Measurements from ENCODE around the gene NOL4L.

NOL4L gene

DNA sequence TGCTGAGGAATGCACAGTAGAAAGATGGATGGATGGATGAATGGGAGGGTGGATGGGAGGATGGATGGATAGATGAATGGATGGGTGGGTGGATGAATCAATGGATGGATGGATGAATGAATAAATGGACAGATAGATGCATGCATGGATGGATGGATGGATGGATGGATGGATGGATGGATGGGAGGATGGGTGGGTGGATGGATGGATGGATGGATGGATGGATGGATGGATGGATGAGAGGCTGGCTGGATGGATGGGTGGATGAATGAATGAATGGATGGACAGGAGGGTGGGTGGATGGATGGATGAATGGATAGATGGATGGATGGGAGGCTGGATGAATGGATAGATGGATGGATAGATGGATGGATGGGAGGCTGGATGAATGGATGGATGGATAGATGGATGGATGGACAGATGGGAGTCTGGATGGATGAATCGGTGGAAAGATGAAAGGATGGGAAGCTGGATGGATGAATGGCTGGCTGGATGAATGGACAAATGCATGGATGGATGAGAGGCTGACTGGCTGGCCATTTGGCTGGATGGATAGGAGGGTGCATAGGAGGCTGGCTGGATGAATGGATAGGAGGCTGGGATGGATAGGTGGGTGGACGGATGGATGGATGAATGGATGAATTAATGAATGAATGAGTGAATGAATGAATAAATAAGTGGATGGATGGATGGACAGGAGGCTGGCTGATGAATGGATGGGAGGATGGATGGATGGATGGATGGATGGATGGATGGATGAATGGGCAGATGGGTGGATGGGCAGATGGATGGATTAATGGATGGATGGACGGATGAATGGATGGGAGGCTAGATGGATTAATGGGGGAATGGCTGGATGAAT is 28.3 kb upstream of the NOL4L start:
- DNase-seq = no peak

DNA sequence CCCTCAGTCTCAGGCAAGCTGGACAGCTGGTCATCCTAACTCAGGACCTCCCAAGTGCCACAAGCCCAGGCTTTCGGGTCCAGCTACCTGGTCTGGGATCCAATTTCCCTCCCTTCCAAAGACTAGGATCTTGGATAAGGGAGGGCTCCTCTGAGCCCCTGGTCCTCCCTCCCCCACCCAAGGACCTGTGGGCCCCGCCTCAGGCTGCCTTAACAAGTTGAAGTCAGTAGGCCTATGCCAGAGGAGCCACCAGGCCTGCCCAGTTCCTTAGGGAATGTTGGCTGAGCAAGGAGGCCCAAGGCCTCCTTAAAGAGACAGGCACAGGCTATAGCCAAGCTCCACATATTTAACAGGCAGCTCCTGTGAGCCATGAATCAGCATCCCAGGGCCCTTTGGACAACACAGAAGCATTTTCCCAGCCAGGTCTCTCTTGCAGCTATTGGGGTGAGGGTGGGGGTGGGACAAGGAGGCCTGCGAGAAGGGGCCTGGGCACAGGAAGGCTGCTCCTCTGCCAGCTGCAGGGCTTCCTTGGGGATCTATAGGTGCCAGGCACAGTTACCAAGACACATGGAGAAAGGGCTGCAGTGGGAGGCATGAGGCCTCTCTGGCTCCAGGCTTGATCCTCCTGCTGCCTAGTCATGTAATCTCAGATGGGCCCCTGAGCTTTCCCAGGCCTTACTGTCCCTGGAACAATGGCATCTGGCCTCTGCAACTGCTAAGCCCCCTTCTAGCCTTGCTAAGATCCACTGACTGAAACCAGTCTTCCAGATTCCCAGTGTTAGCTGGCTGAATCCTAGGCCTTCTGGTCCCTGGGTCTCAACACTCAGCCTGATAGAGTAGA is 27.4 kb upstream of the NOL4L start:
- no peak for DNase-seq

DNA sequence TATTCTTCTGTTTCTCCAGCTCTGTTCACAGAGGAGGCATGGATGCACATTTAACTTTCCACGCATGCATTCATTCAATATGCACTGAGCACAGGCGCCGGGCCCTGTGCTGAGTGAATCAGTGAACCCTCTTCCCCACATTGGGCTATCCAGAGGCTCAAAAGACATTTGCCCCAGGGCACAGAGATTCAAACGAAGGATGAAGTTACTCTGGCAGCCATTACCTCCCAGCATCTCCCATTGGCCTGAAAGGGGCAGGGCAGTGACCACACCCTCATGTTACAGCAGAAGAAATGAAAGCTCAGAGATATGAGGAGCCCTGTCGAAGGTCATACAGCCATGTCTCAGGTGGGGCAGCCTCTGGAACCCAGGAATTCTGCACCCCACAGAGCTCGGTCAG is 26.7 kb upstream of the NOL4L start:
- no peak for DNase-seq

DNA sequence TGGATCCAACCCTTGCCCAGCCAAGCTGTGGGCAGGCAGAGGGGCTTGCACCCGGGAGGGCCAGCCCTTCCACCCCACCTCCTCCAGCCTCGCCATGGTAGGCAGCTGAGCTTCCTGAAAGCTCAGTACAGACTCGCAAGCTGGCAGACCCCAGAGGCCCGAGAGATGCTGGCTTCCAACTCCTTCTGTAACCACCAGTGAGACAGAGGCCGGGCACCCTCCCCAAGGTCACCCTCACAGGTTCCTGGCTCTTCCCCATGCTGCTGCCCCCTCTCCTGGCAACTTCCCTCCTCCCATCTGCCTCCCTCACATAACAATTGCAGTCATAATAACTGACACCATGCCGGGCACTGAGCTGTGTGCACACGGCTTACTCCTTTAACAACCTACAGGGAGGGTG is 26.2 kb upstream of the NOL4L start:
- no peak for DNase-seq

DNA sequence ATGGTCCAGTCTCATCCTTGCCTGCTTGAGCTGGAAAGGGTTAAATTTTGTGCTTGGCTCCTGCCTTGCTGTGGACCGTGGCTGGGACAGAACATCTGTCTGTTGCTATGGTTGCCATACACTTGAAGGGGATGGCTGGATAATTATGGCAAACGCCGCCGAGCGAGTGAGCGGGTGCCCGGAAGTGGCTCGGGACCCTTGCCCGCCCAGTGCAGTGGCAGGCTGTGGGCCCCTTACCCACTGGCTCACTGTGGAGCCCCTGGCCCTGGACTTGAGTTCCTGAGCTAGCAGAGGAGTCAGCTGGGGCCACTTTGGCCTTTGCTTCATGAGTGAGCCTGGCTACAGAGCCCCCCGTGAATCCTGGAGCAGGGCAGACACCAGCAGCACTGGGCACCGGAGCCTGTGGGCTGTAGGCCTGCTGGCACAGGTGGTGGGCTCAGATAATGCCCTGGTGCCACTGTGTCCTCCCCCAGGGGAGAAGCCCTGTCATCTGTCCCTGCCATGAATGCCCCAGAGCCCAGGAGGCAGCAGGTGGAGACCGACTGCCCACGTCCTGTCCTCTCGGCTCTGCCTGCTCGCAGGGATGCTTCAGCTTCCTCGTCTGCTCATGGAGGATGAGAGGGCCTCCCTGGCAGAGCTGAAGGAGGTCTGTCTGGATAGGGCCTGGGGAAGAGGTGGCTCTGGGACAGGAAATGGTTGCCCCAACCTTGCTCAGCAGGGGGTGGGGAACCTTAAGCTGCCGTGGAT is 25.5 kb upstream of the NOL4L start:
- no peak for DNase-seq

DNA sequence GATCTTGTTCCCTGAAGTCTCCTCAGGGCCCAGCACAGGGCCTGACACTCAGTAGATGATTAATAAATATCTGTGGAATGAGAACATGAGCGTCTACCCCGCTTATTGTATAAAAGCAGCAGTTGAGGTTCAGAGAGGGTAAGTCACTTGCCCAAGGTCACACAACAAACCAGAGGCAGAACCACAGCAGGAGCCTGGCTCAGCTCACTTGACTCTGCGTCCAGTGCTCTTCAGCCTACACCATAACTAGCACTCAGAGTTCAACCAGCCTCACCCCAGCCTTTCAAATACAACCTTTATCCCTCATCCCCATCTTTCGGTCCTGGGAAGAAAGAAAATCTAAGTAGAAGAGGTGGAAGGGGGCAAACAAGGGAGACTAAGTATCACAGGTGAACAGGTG is 24.9 kb upstream of the NOL4L start:
- DNase-seq = no peak

DNA sequence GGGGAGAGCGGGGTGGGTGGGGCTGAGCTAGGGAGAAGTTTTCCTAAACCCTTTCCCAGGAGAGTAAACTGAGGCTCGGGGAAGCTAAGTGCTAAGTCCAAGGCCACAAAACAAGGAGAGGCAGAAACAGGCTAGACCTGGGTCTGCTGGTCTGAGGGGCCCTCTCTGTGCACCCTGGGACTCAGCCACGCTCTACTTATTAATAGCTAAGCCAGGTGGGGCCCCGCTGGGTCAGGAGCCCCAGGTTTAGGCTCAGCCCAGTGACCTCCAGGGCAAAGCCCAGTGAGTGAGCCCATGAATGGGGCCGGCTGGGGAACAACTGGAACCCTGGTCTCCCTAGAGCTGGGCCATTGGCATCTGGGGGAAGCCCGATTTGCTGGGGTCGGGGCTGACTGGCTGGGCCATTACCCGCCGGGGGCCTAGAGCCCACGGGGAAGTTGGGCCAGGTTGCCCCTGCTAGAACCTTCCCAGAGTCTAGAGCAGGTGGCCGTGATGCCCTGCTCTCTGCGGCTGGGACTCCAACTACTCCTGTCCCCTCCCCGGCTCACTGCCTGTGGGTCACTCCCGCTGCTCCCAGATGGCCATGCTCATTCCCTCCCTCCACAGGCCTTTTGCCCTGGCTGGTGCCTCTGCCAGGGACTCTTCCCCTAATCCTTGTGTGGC is 24.1 kb upstream of the NOL4L start:
- DNase-seq = no peak

DNA sequence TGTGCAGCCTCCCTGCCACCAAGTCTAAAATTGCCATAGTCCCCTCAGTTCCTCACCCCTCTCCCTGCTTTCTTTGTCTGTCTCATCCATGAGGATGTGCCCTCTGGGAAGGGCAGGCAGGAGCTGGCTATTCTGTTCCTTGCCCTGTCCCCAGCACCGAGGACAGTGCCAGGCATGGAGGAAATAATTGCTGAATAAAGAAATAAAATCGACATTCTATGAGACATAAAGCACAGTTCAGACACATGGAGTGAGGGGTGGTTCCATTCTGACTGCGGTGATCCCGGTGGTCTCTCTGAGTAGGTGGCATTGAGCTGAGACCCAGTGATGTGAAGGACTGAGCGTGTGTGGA is 23.5 kb upstream of the NOL4L start:
- no peak for DNase-seq

DNA sequence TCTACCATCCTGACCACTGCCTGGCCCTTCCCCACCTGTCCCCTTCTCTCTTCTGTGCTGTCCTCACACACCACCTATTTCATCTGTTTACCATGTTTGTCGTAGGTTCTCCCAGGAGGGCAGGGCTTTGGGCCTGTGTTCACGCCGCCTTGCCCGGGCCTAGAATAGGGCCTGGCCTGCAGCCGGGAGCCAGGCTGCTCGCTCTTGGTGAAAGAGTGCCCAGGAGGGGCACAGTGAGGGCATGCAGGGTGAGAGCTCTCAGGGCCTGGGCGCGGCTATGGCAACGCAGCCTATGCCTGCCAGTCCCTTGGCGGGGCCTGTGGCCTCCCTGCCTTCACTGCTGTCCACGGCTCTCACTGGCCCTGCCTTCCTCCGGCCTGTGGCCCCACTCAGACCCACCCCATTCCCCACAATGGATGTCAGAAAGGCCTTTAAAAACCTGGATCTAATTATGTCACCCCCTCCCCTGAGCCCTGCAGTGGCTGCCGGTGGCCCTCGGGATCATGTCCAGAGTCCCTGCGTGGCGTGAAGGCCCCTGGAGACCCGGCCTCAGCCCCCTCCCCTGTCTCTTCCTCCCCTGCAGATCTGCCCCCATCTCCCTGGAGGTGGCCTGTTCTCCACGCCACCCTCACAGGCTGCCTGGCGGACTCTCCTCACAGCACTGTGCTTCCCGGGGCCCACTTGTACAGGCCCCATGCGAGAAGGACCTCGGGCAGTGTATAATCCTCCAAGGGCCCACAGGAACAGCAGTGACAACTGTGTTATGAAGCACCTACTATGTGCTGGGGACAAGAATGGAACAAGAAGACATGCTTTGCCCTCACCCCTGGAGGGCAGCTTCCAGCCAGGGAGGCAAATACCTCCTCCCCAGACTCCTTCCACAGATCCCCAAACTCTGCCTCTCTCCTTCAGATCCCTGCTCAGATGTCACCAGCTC is 22.9 kb upstream of the NOL4L start:
- peak in 2 of 56 donors; percentile 6 to 40 for DNase-seq

DNA sequence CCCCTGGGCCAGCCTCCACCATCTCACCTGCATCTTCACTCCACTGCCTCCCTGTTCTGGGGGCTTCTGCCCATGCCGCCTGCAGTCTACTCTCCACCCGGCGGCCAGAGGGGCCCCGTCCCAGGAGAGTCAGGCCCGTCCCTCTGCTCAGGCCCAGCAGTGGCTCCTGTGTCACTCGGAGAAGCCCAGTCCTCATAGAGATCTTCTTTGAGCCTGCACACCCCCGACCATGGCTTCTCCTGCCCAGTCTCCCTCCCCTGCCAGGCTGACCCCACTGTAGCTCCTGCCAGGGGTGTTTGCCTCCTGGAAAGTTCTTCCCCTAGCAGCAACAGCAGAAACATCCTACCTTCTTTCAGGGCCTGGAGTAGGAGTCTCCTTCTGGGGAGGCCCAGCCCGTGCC is 22.2 kb upstream of the NOL4L start:
- DNase-seq = no peak

DNA sequence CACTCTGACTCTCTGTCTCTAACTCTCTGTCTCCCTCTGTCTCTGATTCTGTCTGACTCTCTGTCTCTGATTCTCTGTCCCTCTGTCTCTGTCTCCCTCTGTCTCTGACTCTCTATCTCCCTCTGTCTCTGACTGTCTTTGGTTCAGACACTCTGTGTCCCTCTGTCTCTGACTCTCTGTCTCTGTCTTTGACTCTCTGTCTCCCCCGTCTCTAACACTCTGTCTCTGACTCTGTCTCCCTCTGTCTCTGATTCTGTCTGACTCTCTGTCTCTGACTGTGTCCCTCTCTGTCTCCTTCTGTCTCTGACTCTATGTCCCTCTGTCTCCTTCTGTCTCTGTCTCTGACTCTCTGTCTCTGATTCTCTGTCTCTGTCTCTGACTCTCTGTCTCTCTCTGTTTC is 21.7 kb upstream of the NOL4L start:
- DNase-seq = no peak

DNA sequence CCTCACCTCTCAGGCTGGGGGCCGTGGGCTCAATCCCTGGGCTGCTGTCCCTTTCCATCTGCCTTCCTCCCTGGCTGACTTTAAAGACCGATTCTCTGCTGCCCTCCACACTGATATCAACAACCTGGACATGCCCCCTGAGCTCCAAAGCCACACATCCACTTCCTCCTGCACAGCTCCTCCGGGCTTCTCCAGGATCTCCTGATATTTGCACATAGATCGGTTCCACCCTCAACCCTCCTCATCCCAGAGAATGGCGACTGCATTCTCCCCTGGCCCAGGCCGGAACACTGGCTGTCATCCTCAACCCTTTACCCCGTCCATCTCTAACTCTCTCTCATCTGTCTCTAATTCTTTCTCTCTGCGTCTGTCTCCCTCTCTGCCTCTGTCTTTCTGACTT is 21.0 kb upstream of the NOL4L start:
- no peak for DNase-seq

DNA sequence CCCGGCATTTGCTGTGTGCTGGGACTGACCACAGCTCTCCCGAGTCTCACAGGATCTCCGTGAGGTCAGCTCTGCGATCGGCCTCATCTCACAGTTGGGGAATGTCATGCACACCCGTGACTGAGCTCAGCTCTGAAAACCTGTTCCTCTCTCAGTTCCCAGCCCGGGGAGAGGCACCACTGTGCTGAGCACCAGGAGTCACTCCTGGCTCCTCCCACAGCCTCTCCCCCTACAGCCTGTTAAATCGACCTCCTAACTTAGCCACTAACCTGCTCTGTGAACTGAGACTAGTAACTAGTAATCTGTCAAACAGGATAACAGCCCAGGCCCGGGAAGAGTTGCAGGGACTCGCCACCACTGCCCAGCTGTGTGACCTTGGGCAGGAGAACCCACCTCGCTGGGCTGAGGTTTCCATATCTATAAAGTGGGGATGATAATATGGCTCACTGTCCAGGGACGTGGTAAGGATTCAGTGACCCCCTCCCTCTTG is 20.1 kb upstream of the NOL4L start:
- peak in 10 of 56 donors; percentile 6 to 39 (median 12) for DNase-seq

DNA sequence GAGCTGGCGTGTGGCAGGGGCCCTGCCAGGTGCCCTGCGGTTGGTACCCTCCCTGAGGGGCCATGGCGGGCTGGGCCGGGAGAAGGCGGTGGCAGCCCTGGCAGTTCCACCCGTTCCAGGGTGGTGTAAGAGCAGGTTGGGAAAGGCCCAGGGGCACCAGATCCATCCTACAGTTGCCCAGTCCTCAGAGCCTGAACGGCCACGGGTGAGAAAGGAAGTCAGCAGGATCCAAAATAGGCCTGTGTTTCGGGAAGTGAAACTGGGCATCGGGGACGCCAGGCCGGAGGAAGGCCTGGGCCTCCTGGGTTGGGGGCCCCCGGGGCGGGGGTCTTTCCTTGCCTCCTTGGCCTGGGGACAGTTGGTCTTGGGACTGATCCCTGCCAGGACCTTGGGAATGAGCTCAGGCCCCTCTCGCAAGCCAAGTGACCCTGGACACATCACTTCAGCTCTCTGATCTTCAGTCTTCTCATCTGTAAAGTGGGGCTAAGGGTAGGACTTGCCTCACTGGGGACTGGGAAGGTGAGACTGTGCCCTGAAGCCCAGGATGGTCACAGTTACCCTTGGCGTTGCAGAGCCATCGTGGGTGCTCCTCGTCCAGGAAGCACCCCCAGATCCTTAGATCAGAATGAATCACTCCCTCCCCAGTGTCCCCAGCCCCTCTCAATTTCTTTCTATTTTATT is 18.1 kb upstream of the NOL4L start:
- peak in 14 of 56 donors; percentile 6 to 36 (median 14) for DNase-seq

DNA sequence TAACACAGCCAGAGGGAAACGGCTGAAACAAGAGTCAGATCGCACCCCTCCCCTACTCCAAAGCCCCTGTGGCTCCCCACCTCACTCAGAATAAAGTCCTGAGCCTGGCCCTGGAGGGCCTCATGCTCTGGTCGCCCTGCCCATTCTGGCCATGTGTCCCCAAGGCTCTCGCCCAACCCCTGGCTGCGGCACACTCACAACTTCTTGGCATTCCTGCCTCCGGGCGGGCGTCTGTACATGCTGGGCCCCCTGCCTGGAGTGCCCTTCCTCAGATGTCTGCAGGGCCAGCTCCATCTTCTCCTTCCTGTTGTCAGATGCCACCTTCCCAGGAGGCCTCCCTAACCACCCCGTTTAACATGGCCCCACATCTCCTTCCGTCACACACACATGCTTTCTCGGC is 17.1 kb upstream of the NOL4L start:
- no peak for DNase-seq

DNA sequence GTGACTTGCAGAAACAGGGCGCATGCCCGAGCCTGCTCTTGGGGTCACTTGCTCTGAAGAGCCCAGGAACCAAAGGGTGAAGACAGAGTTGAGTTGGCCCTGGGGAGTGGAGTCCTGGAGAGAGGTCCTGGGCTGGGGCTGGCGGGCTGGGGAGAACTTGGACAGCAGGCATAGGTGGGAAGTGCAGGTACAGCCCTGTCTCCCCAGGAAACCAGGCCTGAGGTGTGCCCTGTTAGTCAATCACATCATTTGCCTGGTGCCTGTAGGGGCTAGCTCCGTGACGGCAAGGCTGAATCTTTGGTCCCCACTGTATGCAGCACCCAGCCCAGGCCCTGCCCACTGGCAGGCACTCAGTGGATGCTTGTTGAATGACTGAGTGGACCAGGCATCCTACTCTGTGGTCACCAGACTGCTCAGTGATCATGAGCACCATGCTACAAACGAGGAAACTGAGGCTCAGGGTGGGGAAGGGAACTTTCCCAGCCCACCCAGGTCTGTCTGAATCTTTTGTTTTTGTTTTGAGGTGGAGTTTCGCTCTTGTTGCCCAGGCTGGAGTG is 15.6 kb upstream of the NOL4L start:
- DNase-seq = no peak

DNA sequence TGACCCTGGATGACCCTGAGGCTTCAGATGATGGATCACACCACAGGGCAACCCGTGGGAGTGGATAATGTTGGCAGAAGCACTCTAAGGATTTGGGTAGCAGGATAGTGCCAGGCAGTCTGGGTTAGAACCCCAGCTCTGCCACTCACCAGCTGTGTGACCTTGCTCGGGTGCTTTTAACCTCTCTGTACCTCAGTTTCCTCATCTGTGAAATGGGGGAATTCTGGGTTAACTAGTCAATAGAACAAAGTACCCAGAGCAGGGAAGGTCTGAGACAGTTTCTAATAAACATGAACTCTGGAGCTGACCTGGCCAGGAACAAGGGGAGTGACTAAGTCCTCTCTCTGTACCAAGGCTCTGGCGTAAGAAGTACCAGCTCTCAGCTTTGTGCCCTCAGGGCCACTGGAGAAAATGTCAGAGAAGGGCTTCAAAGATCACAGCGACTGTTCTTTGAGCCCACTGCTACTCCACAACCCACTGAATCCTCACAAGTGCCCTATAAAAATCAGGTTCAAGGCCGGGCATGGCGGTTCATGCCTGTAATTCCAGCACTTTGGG is 14.7 kb upstream of the NOL4L start:
- no peak for DNase-seq

DNA sequence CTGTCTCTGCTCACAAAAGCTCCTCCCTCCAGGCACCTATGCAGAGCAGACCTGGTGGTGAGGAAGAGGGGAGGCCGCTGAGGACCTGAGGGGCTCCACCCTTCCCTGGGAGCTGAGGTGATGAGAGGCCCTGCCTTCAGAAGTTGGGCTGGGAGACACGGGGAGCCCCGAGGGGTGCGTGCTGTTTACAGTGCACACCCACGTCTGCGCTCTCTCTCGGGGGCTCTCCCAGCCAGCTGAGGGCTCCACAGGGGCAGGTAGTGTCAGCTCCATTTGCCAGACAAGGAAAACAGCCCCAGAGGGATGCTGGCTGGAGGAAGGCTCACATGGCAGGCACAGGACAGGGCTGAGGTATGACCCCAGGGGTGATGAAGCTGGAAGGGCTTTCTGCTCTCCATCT is 13.5 kb upstream of the NOL4L start:
- no peak for DNase-seq

DNA sequence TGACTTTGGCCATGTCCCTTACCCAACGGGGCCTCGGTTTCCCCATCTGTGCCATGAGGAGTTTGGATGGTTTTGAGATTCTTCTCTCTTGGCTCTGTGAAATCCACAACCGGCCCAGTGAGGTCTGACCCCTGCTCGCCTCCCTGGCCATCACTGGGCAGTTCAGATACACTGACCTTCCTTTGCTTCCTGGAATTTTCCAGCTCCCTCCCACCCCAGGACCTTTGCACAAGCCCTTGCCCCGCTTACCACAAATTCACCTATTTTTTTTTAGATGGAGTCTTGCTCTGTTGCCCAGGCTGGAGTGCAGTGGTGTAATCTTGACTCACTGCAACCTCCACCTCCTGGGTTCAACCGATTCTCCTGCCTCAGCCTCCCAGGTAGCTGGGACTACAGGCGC is 12.6 kb upstream of the NOL4L start:
- DNase-seq = no peak

Data from nucleus accumbens (tissue), 56 donors.